WTC11 (cell line): ENCODE measurements around the gene ERC1. TPM values are rescaled to one million over a fixed set of nuclear protein-coding genes. Genes with fewer than 3 reads are reported as not detected.

Source experiments
- ATAC-seq: fragments of 200-7000 bp; cut with Tn5 transposase; 2 replicates; pipeline ENCODE4 v1.10.0; 2021; ENCODE audit warnings: mild to moderate bottlenecking, moderate library complexity
- CTCF ChIA-PET: fragments of 300-600 bp; sonication (Branson Sonifier 250); formaldehyde crosslinking; loops from one replicate; lab custom pipeline; 2021; ENCODE audit warnings: antibody characterized with exemption; lab: Charles Lee
- POLR2A ChIA-PET: fragments of 350-600 bp; sonication (Branson Sonifier 250); formaldehyde crosslinking; loops from one replicate; lab custom pipeline; 2021; ENCODE audit warnings: antibody characterized with exemption; lab: Charles Lee
- DNase-seq: peaks from one replicate; pipeline ENCODE4 v3.0.0; 2021; ENCODE audit warnings: low spot score
- H3K27ac Mint-ChIP-seq: 2 replicates; pipeline ENCODE4 v1.8.0; 2021; ENCODE audit warnings: mixed read lengths
- H3K27me3 Mint-ChIP-seq: 2 replicates; pipeline ENCODE4 v1.8.0; 2021; ENCODE audit warnings: low read depth, mild to moderate bottlenecking, moderate library complexity, mixed read lengths
- H3K36me3 Mint-ChIP-seq: 2 replicates; pipeline ENCODE4 v1.8.0; 2021; ENCODE audit warnings: mixed read lengths
- H3K4me1 Mint-ChIP-seq: 2 replicates; pipeline ENCODE4 v1.8.0; 2022; ENCODE audit warnings: mixed read lengths
- H3K4me3 Mint-ChIP-seq: 2 replicates; pipeline ENCODE4 v1.8.0; 2021; ENCODE audit warnings: mild to moderate bottlenecking, moderate library complexity, mixed read lengths
- H3K9me3 Mint-ChIP-seq: 2 replicates; pipeline ENCODE4 v1.8.0; 2021; ENCODE audit warnings: mixed read lengths
- CREB1 ChIP-seq: sonication (generic); formaldehyde crosslinking; IDR thresholded peaks from 2 replicates; pipeline ENCODE4 v1.8.0; 2023; ENCODE audit warnings: mild to moderate bottlenecking, missing genetic modification reagents
- CREM ChIP-seq: sonication (generic); formaldehyde crosslinking; IDR thresholded peaks from 2 replicates; pipeline ENCODE4 v1.8.1; 2022; ENCODE audit warnings: mild to moderate bottlenecking, missing genetic modification reagents, moderate library complexity
- FOXP4 ChIP-seq: sonication (generic); formaldehyde crosslinking; IDR thresholded peaks from 2 replicates; pipeline ENCODE4 v1.8.0; 2022; ENCODE audit warnings: mild to moderate bottlenecking, missing genetic modification reagents
- GABPB1 ChIP-seq: sonication (generic); formaldehyde crosslinking; IDR thresholded peaks from 2 replicates; pipeline ENCODE4 v1.8.1; 2023; ENCODE audit warnings: mild to moderate bottlenecking, missing genetic modification reagents
- GTF2I ChIP-seq: fragments of 250-450 bp; sonication (Bioruptor Pico); conservative IDR thresholded peaks from 2 replicates; pipeline ENCODE4 v1.4.0; 2021; ENCODE audit warnings: mild to moderate bottlenecking
- HMGA2 ChIP-seq: fragments of 250-450 bp; sonication (Bioruptor Pico); IDR thresholded peaks from 2 replicates; pipeline ENCODE4 v1.4.0; 2021; ENCODE audit warnings: mild to moderate bottlenecking, moderate library complexity
- IRF2 ChIP-seq: sonication (generic); formaldehyde crosslinking; IDR thresholded peaks from 2 replicates; pipeline ENCODE4 v1.8.0; 2022; ENCODE audit warnings: low read depth, missing genetic modification reagents, borderline replicate concordance
- MXD4 ChIP-seq: fragments of 250-450 bp; sonication (Bioruptor Pico); IDR thresholded peaks from 2 replicates; pipeline ENCODE4 v1.8.0; 2021; ENCODE audit warnings: mild to moderate bottlenecking, moderate library complexity, borderline replicate concordance
- PRRX2 ChIP-seq: fragments of 250-450 bp; sonication (Bioruptor Pico); IDR thresholded peaks from 2 replicates; pipeline ENCODE4 v1.8.0; 2021; ENCODE audit warnings: mild to moderate bottlenecking
- RELA ChIP-seq: sonication (generic); formaldehyde crosslinking; IDR thresholded peaks from 2 replicates; pipeline ENCODE4 v1.8.1; 2022; ENCODE audit warnings: missing genetic modification reagents, mild to moderate bottlenecking, borderline replicate concordance
- RORB ChIP-seq: fragments of 250-450 bp; sonication (Bioruptor Pico); IDR thresholded peaks from 2 replicates; pipeline ENCODE4 v1.9.0; 2021; ENCODE audit warnings: mild to moderate bottlenecking
- SMAD4 ChIP-seq: sonication (generic); formaldehyde crosslinking; IDR thresholded peaks from 2 replicates; pipeline ENCODE4 v1.8.0; 2022; ENCODE audit warnings: mild to moderate bottlenecking, missing genetic modification reagents
- SOX15 ChIP-seq: fragments of 250-450 bp; sonication (Bioruptor Pico); IDR thresholded peaks from 2 replicates; pipeline ENCODE4 v1.9.0; 2021; ENCODE audit warnings: mild to moderate bottlenecking
- SP1 ChIP-seq: sonication (generic); formaldehyde crosslinking; conservative IDR thresholded peaks from 2 replicates; pipeline ENCODE4 v1.8.1; 2022; ENCODE audit warnings: missing genetic modification reagents
- ZNF232 ChIP-seq: sonication (generic); formaldehyde crosslinking; IDR thresholded peaks from 2 replicates; pipeline ENCODE4 v1.8.0; 2022; ENCODE audit warnings: mild to moderate bottlenecking, missing genetic modification reagents
- ZNF396 ChIP-seq: fragments of 250-450 bp; sonication (Bioruptor Pico); IDR thresholded peaks from 2 replicates; pipeline ENCODE4 v1.8.0; 2021; ENCODE audit warnings: mild to moderate bottlenecking, moderate library complexity, borderline replicate concordance
- ZNF425 ChIP-seq: fragments of 250-450 bp; sonication (Bioruptor Pico); conservative IDR thresholded peaks from 2 replicates; pipeline ENCODE4 v1.9.0; 2021; ENCODE audit warnings: mild to moderate bottlenecking
- total RNA-seq: library from RNA; stranded (reverse); gene quantifications from 3 replicates; pipeline ENCODE4 v1.2.3, GENCODE V29; 2021
- TF ChIP-seq, protein P1 (sequence below): sonication (generic); formaldehyde crosslinking; IDR thresholded peaks from 2 replicates; pipeline ENCODE4 v1.8.0; 2022; ENCODE audit warnings: mild to moderate bottlenecking, missing genetic modification reagents
- TF ChIP-seq, protein P2 (sequence below): sonication (generic); formaldehyde crosslinking; IDR thresholded peaks from 2 replicates; pipeline ENCODE4 v1.8.1; 2022; ENCODE audit warnings: low read depth, mild to moderate bottlenecking, moderate library complexity, missing genetic modification reagents, borderline replicate concordance
- TF ChIP-seq, protein P3 (sequence below): fragments of 250-450 bp; sonication (Bioruptor Pico); IDR thresholded peaks from 2 replicates; pipeline ENCODE4 v1.9.0; 2021; ENCODE audit warnings: moderate library complexity, mild to moderate bottlenecking, inconsistent platforms, borderline replicate concordance
- TF ChIP-seq, protein P4 (sequence below): sonication (generic); formaldehyde crosslinking; IDR thresholded peaks from 2 replicates; pipeline ENCODE4 v1.8.1; 2022; ENCODE audit warnings: low read depth, missing genetic modification reagents, borderline replicate concordance
- TF ChIP-seq, protein P5 (sequence below): fragments of 250-450 bp; sonication (Bioruptor Pico); IDR thresholded peaks from 2 replicates; pipeline ENCODE4 v1.9.0; 2021; ENCODE audit warnings: mild to moderate bottlenecking

The ERC1 gene
- total RNA-seq, 1 experiment from 2014 or later, result 47.5 TPM

DNA sequence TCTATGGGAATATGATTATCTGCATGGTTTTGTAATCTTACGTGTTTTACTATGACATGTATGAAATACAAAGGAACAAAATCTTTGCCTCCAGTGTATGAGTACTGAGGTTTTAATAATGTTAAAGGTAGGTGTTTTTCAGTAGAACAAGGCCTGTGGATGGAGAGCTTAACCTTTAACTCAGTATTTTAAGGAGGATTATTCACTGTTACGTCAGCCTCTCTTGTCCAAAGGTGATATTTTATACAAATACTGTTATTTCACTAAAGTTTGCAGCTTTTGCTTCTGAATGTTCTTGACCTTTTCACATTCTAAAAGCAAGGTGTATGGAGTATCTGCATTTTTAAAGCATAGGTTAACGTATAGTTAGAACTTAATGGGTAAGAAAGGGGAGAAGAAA is 195.3 kb downstream of the ERC1 start (continued):
- TF ChIP-seq ZNF396 (CRISPR knock-in tag) (no peak), SMAD4 (CRISPR knock-in tag) (no peak), GABPB1 (CRISPR knock-in tag) (no peak), SOX15 (no peak), GTF2I (CRISPR knock-in tag) (no peak), HMGA2 (CRISPR knock-in tag) (no peak), ZNF425 (CRISPR knock-in tag) (no peak), CREB1 (CRISPR knock-in tag) (no peak)
- TF ChIP-seq, protein P1, sequence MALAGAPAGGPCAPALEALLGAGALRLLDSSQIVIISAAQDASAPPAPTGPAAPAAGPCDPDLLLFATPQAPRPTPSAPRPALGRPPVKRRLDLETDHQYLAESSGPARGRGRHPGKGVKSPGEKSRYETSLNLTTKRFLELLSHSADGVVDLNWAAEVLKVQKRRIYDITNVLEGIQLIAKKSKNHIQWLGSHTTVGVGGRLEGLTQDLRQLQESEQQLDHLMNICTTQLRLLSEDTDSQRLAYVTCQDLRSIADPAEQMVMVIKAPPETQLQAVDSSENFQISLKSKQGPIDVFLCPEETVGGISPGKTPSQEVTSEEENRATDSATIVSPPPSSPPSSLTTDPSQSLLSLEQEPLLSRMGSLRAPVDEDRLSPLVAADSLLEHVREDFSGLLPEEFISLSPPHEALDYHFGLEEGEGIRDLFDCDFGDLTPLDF (CRISPR knock-in tag), result no peak
- TF ChIP-seq, protein P2, sequence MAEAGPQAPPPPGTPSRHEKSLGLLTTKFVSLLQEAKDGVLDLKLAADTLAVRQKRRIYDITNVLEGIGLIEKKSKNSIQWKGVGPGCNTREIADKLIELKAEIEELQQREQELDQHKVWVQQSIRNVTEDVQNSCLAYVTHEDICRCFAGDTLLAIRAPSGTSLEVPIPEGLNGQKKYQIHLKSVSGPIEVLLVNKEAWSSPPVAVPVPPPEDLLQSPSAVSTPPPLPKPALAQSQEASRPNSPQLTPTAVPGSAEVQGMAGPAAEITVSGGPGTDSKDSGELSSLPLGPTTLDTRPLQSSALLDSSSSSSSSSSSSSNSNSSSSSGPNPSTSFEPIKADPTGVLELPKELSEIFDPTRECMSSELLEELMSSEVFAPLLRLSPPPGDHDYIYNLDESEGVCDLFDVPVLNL (CRISPR knock-in tag), result no peak
- TF ChIP-seq, protein P3, sequence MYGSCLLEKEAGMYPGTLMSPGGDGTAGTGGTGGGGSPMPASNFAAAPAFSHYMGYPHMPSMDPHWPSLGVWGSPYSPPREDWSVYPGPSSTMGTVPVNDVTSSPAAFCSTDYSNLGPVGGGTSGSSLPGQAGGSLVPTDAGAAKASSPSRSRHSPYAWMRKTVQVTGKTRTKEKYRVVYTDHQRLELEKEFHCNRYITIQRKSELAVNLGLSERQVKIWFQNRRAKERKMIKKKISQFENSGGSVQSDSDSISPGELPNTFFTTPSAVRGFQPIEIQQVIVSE (CRISPR knock-in tag), result no peak
- TF ChIP-seq, protein P4, sequence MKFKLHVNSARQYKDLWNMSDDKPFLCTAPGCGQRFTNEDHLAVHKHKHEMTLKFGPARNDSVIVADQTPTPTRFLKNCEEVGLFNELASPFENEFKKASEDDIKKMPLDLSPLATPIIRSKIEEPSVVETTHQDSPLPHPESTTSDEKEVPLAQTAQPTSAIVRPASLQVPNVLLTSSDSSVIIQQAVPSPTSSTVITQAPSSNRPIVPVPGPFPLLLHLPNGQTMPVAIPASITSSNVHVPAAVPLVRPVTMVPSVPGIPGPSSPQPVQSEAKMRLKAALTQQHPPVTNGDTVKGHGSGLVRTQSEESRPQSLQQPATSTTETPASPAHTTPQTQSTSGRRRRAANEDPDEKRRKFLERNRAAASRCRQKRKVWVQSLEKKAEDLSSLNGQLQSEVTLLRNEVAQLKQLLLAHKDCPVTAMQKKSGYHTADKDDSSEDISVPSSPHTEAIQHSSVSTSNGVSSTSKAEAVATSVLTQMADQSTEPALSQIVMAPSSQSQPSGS (CRISPR knock-in tag), result no peak

GRCh38 chr12:1188016-1188415 is 197.0 kb downstream of the ERC1 start:
- POLR2A ChIA-PET, result no interaction called here
- Mint-ChIP-seq H3K27ac (no peak overlapping the region), H3K36me3 (peaks cover 12% of the 10 kb centered on the region), H3K4me1 (peaks cover 25% of the 10 kb centered on the region), H3K9me3 (no peaks in the 10 kb centered on the region), H3K4me3 (no peak overlapping the region), H3K27me3 (no peaks in the 10 kb centered on the region)
- no peak for DNase-seq
- no peak for ATAC-seq
- TF ChIP-seq CREM (CRISPR knock-in tag), result no peak
- no peak for TF ChIP-seq MXD4 (CRISPR knock-in tag)
- TF ChIP-seq FOXP4 (CRISPR knock-in tag), result no peak
- CTCF ChIA-PET, result interaction anchor here (1.0 kb wide), 1 partner anchor 70 kb away, joined by 4 read pairs; no protein-coding TSS in a partner anchor

DNA sequence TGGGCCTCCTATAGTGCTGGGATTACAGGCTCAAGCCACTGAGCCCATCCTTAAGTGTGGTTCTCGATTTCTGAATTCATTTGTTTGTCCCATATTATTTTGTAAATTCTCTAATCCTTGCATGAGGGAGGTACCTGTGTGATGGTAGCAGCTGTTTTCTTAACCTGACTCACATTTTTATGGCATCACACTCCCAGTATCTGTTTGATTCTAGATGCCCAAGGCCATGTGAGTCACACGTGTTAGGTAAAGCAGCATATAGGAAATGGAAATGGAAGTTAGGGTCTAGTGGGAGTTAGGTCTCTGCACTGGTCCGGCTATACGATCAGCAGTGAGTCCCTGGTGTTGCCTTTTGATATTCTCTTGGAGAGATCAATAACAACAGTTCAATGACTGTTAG is 198.1 kb downstream of the ERC1 start:
- Mint-ChIP-seq H3K4me1 (peaks cover 25% of the 10 kb centered on the region), H3K27ac (no peak overlapping the region), H3K9me3 (no peaks in the 10 kb centered on the region), H3K4me3 (no peak overlapping the region), H3K27me3 (no peaks in the 10 kb centered on the region), H3K36me3 (peaks cover 6% of the 10 kb centered on the region)
- DNase-seq, result no peak
- CTCF ChIA-PET, result no interaction called here
- POLR2A ChIA-PET, result no interaction called here
- no peak for ATAC-seq
- TF ChIP-seq IRF2 (CRISPR knock-in tag) (no peak), RORB (CRISPR knock-in tag) (no peak), SP1 (no peak), PRRX2 (CRISPR knock-in tag) (no peak), RELA (CRISPR knock-in tag) (no peak), ZNF232 (CRISPR knock-in tag) (no peak), ZNF396 (CRISPR knock-in tag) (no peak)
- TF ChIP-seq, protein P5, sequence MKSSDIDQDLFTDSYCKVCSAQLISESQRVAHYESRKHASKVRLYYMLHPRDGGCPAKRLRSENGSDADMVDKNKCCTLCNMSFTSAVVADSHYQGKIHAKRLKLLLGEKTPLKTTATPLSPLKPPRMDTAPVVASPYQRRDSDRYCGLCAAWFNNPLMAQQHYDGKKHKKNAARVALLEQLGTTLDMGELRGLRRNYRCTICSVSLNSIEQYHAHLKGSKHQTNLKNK (CRISPR knock-in tag), result no peak
